H9 (cell line): Measurements from ENCODE around the gene THEM4. TPM values are rescaled to one million over a fixed set of nuclear protein-coding genes. Genes with fewer than 3 reads are reported as not detected.

Experiments
- DNase-seq: peaks from one replicate; pipeline ENCODE4 v3.0.0-alpha.2; 2017
- H2AFZ ChIP-seq: one replicate; pipeline ENCODE4 v1.6.1; 2013; ENCODE audit warnings: mild to moderate bottlenecking, low read length, control low read depth, moderate library complexity
- H2AK5ac ChIP-seq: 2 replicates; pipeline ENCODE4 v1.6.1; 2013; ENCODE audit warnings: low read length, control low read depth, mixed read lengths; ENCODE audit not compliant: insufficient read length
- H2BK120ac ChIP-seq: one replicate; pipeline ENCODE4 v1.6.1; 2013; ENCODE audit warnings: low read depth, mild to moderate bottlenecking, low read length, control low read depth, inconsistent platforms; ENCODE audit not compliant: poor library complexity, severe bottlenecking
- H2BK12ac ChIP-seq: 2 replicates; pipeline ENCODE4 v1.6.1; 2013; ENCODE audit warnings: low read length, control low read depth, mixed read lengths, low read depth; ENCODE audit not compliant: insufficient read length
- H2BK15ac ChIP-seq: 2 replicates; pipeline ENCODE4 v1.6.1; 2013; ENCODE audit warnings: low read depth, low read length, control low read depth
- H2BK20ac ChIP-seq: one replicate; pipeline ENCODE4 v1.6.1; 2013; ENCODE audit warnings: low read depth, mild to moderate bottlenecking, low read length, control low read depth, inconsistent platforms; ENCODE audit not compliant: poor library complexity, severe bottlenecking
- H2BK5ac ChIP-seq: 2 replicates; pipeline ENCODE4 v1.6.1; 2013; ENCODE audit warnings: low read length, control low read depth, mixed read lengths; ENCODE audit not compliant: insufficient read length
- H3K14ac ChIP-seq: 2 replicates; pipeline ENCODE4 v1.6.1; 2013; ENCODE audit warnings: low read length, control low read depth; ENCODE audit not compliant: insufficient read depth
- H3K18ac ChIP-seq: 2 replicates; pipeline ENCODE4 v1.6.1; 2013; ENCODE audit warnings: low read depth, mild to moderate bottlenecking, mixed read lengths, low read length, control low read depth; ENCODE audit not compliant: insufficient read length
- H3K23ac ChIP-seq: 2 replicates; pipeline ENCODE4 v1.6.1; 2013; ENCODE audit warnings: low read length, control low read depth, mixed read lengths, low read depth; ENCODE audit not compliant: insufficient read length
- H3K23me2 ChIP-seq: 2 replicates; pipeline ENCODE4 v1.6.1; 2013; ENCODE audit warnings: low read depth, mild to moderate bottlenecking, mixed read lengths, low read length, control low read depth; ENCODE audit not compliant: insufficient read length, poor library complexity, severe bottlenecking
- H3K27ac ChIP-seq: 2 replicates; pipeline ENCODE4 v1.5.1; 2013; ENCODE audit warnings: low read length, control low read depth, mixed read lengths, low read depth; ENCODE audit not compliant: insufficient read length
- H3K27me3 ChIP-seq: 2 replicates; pipeline ENCODE4 v1.6.1; 2013; ENCODE audit warnings: low read length, control low read depth, inconsistent platforms; ENCODE audit not compliant: insufficient read depth
- H3K4ac ChIP-seq: 2 replicates; pipeline ENCODE4 v1.6.1; 2013; ENCODE audit warnings: low read depth, mild to moderate bottlenecking, control low read depth, inconsistent platforms, low read length, moderate library complexity
- H3K4me1 ChIP-seq: 2 replicates; pipeline ENCODE4 v1.6.1; 2013; ENCODE audit warnings: low read length, control low read depth, inconsistent platforms; ENCODE audit not compliant: insufficient read depth
- H3K4me2 ChIP-seq: 2 replicates; pipeline ENCODE4 v1.6.1; 2013; ENCODE audit warnings: low read length, control low read depth, mixed read lengths; ENCODE audit not compliant: insufficient read length, insufficient read depth
- H3K56ac ChIP-seq: 2 replicates; pipeline ENCODE4 v1.6.1; 2013; ENCODE audit warnings: low read depth, mild to moderate bottlenecking, mixed read lengths, low read length, control low read depth; ENCODE audit not compliant: insufficient read length
- H3K79me1 ChIP-seq: 2 replicates; pipeline ENCODE4 v1.6.1; 2013; ENCODE audit warnings: low read depth, mild to moderate bottlenecking, moderate library complexity, low read length, control low read depth, inconsistent platforms; ENCODE audit not compliant: insufficient read depth, poor library complexity, severe bottlenecking
- H3K79me2 ChIP-seq: 2 replicates; pipeline ENCODE4 v1.6.1; 2013; ENCODE audit warnings: low read length, control low read depth, inconsistent platforms; ENCODE audit not compliant: insufficient read depth
- H3K9ac ChIP-seq: 2 replicates; pipeline ENCODE4 v1.6.1; 2013; ENCODE audit warnings: low read length, control low read depth, mixed read lengths; ENCODE audit not compliant: insufficient read length; ENCODE audit errors: extremely low read depth
- H3K9me3 ChIP-seq: one replicate; pipeline ENCODE4 v1.6.1; 2013; ENCODE audit warnings: low read depth, low read length, inconsistent platforms; ENCODE audit not compliant: control insufficient read depth
- H3T11ph ChIP-seq: one replicate; pipeline ENCODE4 v1.6.1; 2013; ENCODE audit warnings: mild to moderate bottlenecking, low read length, control low read depth, inconsistent platforms
- H4K20me1 ChIP-seq: one replicate; pipeline ENCODE4 v1.6.1; 2013; ENCODE audit not compliant: control insufficient read depth, insufficient read length, insufficient read depth
- H4K5ac ChIP-seq: 2 replicates; pipeline ENCODE4 v1.6.1; 2013; ENCODE audit warnings: low read depth, mild to moderate bottlenecking, mixed read lengths, low read length, control low read depth; ENCODE audit not compliant: insufficient read length
- H4K8ac ChIP-seq: replicated peaks from 2 replicates; pipeline ENCODE4 v1.6.1; 2013; ENCODE audit warnings: low read length, control low read depth, mixed read lengths, low read depth; ENCODE audit not compliant: insufficient read length
- H4K91ac ChIP-seq: 2 replicates; pipeline ENCODE4 v1.6.1; 2013; ENCODE audit warnings: low read depth, mild to moderate bottlenecking, moderate library complexity, mixed read lengths, low read length, control low read depth; ENCODE audit not compliant: insufficient read length
- H3K27ac Mint-ChIP-seq, 3 experiments: 2 replicates in 2 of 3; 3 replicates in 1 of 3; pipeline ENCODE4 v1.8.0; 2020 to 2021; ENCODE audit warnings: mixed read lengths in 3 of 3, mild to moderate bottlenecking in 1 of 3, moderate library complexity in 1 of 3
- H3K27me3 Mint-ChIP-seq: 2 replicates; pipeline ENCODE4 v1.8.0; 2021; ENCODE audit warnings: low read depth, mild to moderate bottlenecking, moderate library complexity, mixed read lengths
- H3K36me3 Mint-ChIP-seq, 3 experiments: 2 replicates in 2 of 3; 3 replicates in 1 of 3; pipeline ENCODE4 v1.8.0; 2020 to 2021; ENCODE audit warnings: low read depth in 3 of 3, mixed read lengths in 3 of 3; ENCODE audit not compliant: insufficient read depth in 1 of 3
- H3K4me1 Mint-ChIP-seq, 2 experiments: 2 replicates each; pipeline ENCODE4 v1.8.0; 2020; ENCODE audit warnings: mixed read lengths in 2 of 2
- H3K4me3 Mint-ChIP-seq, 2 experiments: 2 replicates in 1 of 2; 3 replicates in 1 of 2; pipeline ENCODE4 v1.8.0; 2020 to 2021; ENCODE audit warnings: mild to moderate bottlenecking in 2 of 2, mixed read lengths in 2 of 2, moderate library complexity in 1 of 2
- H3K9me3 Mint-ChIP-seq, 2 experiments: 2 replicates in 1 of 2; 3 replicates in 1 of 2; pipeline ENCODE4 v1.8.0; 2020; ENCODE audit warnings: mild to moderate bottlenecking in 2 of 2, mixed read lengths in 2 of 2, moderate library complexity in 1 of 2
- WGBS: extraction: QIAGEN DNeasy Blood & Tissue Kit; methylation state at CpG from one replicate; pipeline ENCODE4 v1.1.7; 2013; ENCODE audit warnings: missing lambda C conversion rate, low lambda C conversion rate, mixed read lengths; ENCODE audit not compliant: insufficient read length; ENCODE audit errors: extremely low coverage; 5-methylcytosine and 5-hydroxymethylcytosine counted together
- total RNA-seq: library from RNA; stranded (reverse); gene quantifications from 2 replicates; pipeline ENCODE4 v1.2.1, GENCODE V29; 2021
- TF ChIP-seq, protein P1 (sequence below): fragments of 200-600 bp; sonication (generic); conservative IDR thresholded peaks from 3 replicates; pipeline ENCODE4 v1.8.0; 2021; ENCODE audit warnings: antibody characterized with exemption, mild to moderate bottlenecking

THEM4 gene
- total RNA-seq, 1 experiment from 2014 or later: 10.5 TPM

DNA sequence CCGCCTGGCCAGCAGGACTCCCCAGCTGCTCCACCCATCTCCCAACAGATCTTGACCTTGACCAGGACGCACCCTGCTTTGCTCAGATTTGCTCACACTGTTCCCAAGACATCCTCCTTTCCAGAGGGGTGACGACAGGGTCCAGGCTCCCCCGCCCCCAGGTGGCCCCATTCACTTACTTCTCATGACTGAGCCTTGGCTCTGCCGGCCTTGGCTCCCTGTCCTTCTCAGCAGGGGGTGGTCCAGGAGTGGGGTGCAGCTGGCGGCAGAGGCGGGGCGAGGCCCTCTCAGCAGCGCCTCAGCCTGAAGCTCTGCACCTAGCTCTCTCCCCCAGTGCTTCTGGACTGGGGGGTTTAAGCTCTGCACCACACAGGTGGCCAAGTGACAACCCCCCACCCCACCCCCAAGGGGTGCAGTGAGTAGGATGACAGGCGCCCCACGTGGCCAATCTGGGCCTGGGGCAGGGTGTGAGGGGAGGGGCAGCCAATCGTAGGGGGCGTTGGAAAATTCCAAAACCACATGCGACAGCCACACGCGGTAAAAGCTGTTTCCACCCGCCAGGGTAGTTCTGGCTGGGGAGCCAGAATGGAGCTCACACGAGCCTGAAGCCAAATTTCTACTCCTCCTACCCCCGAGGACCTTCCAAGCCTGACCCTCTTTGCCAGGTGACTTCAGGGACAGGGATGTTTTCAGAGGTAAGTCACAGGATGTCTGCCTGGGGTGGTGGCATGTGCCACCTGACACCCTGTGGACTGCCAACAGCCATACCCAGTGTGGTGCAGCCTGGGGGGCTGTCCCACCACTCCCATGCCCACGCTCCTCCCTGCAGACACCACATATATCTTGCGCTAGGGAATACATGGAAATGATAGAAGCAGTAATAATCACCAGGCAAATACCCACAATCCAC lies 83.3 kb downstream of the THEM4 start:
- no peak overlapping the region for H3K18ac ChIP-seq
- H3K9me3 ChIP-seq: no peaks in the 10 kb centered on the region
- no peak overlapping the region for H2BK20ac ChIP-seq
- Mint-ChIP-seq H3K27ac (no peak overlapping the region), H3K4me3 (no peak overlapping the region), H3K27me3 (peaks cover 2% of the 10 kb centered on the region), H3K36me3 (no peaks in the 10 kb centered on the region), H3K9me3 (no peaks in the 10 kb centered on the region), H3K4me1 (peaks cover 48% of the 10 kb centered on the region in 2 experiments)
- TF ChIP-seq, protein P1, sequence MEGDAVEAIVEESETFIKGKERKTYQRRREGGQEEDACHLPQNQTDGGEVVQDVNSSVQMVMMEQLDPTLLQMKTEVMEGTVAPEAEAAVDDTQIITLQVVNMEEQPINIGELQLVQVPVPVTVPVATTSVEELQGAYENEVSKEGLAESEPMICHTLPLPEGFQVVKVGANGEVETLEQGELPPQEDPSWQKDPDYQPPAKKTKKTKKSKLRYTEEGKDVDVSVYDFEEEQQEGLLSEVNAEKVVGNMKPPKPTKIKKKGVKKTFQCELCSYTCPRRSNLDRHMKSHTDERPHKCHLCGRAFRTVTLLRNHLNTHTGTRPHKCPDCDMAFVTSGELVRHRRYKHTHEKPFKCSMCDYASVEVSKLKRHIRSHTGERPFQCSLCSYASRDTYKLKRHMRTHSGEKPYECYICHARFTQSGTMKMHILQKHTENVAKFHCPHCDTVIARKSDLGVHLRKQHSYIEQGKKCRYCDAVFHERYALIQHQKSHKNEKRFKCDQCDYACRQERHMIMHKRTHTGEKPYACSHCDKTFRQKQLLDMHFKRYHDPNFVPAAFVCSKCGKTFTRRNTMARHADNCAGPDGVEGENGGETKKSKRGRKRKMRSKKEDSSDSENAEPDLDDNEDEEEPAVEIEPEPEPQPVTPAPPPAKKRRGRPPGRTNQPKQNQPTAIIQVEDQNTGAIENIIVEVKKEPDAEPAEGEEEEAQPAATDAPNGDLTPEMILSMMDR: no peak; the same call in 2 of the 3 replicates
- no peak overlapping the region for H2AFZ ChIP-seq
- no peak overlapping the region for H3K23ac ChIP-seq
- no peak overlapping the region for H2BK12ac ChIP-seq
- H4K5ac ChIP-seq: no peak overlapping the region
- no peak overlapping the region for H4K91ac ChIP-seq
- no peak overlapping the region for H4K8ac ChIP-seq
- H2BK5ac ChIP-seq: no peak overlapping the region
- no peak overlapping the region for H3K27ac ChIP-seq
- H3K4me1 ChIP-seq: peaks cover 15% of the 10 kb centered on the region; the same call in 1 of the 2 replicates
- H3K79me1 ChIP-seq: no peaks in the 10 kb centered on the region
- no peak overlapping the region for H3K9ac ChIP-seq
- no peaks in the 10 kb centered on the region for H4K20me1 ChIP-seq
- no peak overlapping the region for H2BK120ac ChIP-seq
- H2AK5ac ChIP-seq: no peak overlapping the region
- no peaks in the 10 kb centered on the region for H3K23me2 ChIP-seq
- H3K79me2 ChIP-seq: no peaks in the 10 kb centered on the region
- H3K4me2 ChIP-seq: peak overlapping the region; percentile 9
- no CpG with 5 or more reads among the region's 21 CpGs for WGBS
- no peak overlapping the region for H3K56ac ChIP-seq
- H2BK15ac ChIP-seq: no peak overlapping the region
- no peaks in the 10 kb centered on the region for H3K27me3 ChIP-seq
- H3K14ac ChIP-seq: no peak overlapping the region
- DNase-seq: peak; percentile 52
- no peak overlapping the region for H3T11ph ChIP-seq
- no peak overlapping the region for H3K4ac ChIP-seq
